DND-41 (cell line): ENCODE measurements around the gene BNC2.

ENCODE experiments used
- CTCF ChIP-seq: IDR thresholded peaks from 2 replicates; pipeline ENCODE4 v1.5.1; 2012; ENCODE audit warnings: borderline replicate concordance, low read length, moderate library complexity, mild to moderate bottlenecking; ENCODE audit not compliant: poor library complexity, severe bottlenecking; ENCODE audit errors: extremely low read depth
- EZH2 ChIP-seq: IDR thresholded peaks from 3 replicates; pipeline ENCODE4 v1.6.1; 2012; ENCODE audit warnings: borderline replicate concordance, low read depth, mild to moderate bottlenecking, moderate library complexity, low read length, inconsistent platforms; ENCODE audit not compliant: severe bottlenecking

- TF ChIP-seq CTCF (no peak), EZH2 (no peak)
These were observed 356.3 kb downstream of the BNC2 start for GRCh38 chr9:16514131-16514530.
